ENCODE measurements around the gene GFY. TPM values are rescaled to one million over a fixed set of nuclear protein-coding genes. Genes with fewer than 3 reads are reported as not detected.

The GFY gene
- polyA plus RNA-seq, 3 donors = not detected

DNA sequence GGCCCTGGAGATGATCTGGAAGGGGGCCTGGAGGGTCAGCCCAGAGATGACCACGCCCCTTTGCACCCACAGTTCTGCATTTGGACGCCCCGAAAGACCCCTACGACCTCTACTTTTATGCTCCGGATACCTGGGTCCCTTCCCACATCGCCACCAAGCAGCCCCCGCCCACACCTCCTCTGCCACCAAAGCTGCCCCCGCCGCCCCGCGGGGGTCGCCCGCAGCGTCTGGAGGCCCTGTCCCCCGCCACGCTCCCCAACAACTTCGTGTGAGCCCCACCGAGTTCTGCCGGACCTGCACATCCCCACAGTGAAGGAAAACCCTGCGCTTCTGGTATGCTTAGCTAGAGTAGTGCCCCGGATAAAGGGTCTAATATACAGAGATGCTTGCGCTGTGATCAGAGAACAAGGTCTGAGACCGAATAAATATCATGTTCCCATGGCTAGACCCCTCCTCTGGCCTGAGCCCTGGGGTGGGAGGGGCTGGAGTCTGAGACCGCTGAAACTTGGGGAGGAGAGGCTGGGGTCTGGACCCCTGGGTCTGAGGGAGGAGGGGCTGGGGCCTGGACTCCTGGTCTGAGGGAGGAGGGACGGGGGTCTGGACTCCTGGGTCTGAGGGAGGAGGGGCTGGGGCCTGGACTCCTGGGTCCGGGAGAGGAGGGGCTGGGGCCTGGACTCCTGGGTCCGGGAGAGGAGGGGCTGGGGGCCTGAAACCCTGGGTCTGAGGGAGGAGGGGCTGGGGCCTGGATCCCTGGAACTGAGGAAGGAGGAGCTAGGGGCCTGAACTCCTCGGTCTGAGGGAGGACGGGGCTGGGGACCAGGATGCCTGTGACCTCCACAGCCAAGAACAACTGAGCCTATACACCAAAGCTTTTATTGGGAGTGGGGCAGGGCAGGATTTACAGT, 3.6 kb downstream of the GFY start:
- Histone ChIP-seq H3K79me2 (ENCODE audit: insufficient read depth, low read length) (no peaks in the 10 kb centered on the region), H3K4me1 (ENCODE audit: control insufficient read depth in 1 of 2, insufficient read depth in 2 of 2, low read length in 2 of 2) (peaks cover 0 to 6% of the 10 kb centered on the region in 2 donors), H3K4me3 (replicated peaks in 1 of 3; ENCODE audit: low read depth in 2 of 3, low read length in 3 of 3) (no peak overlapping the region), H2AFZ (ENCODE audit: insufficient read depth, low read depth, low read length, poor library complexity, severe bottlenecking) (no peak overlapping the region), H3K27ac (ENCODE audit: low read depth in 1 of 2, low read length in 2 of 2) (no peak overlapping the region), H3K27me3 (ENCODE audit: control insufficient read depth in 2 of 2, insufficient read depth in 2 of 2, low read length in 2 of 2) (peaks cover 65 to 100% of the 10 kb centered on the region in 2 donors), H3K9ac (ENCODE audit: insufficient read depth, low read length, poor library complexity, severe bottlenecking) (no peak overlapping the region), H4K20me1 (ENCODE audit: insufficient read depth, low read length) (no peaks in the 10 kb centered on the region), H3K9me3 (replicated peaks in 1 of 2; ENCODE audit: control insufficient read depth in 1 of 2, insufficient read depth in 1 of 2, low read length in 2 of 2) (peaks cover 9 to 52% of the 10 kb centered on the region in 2 donors), H3K36me3 (replicated peaks in 1 of 2; ENCODE audit: control insufficient read depth in 1 of 2, insufficient read depth in 2 of 2, low read length in 2 of 2) (no peaks in the 10 kb centered on the region), H3K4me2 (replicated peaks; ENCODE audit: extremely low read depth, low read length, poor library complexity, severe bottlenecking) (peak overlapping the region; percentile 26)
- WGBS (ENCODE audit: insufficient coverage) = 19% methylated on average over 23 of the region's 29 CpGs
- Mint-ChIP-seq H3K27me3 (ENCODE audit: low read depth in 3 of 3) (peaks cover 99 to 100% (median 99%) of the 10 kb centered on the region in 3 donors), H3K4me3 (peak overlapping the region in 1 of 2 donors; percentile 70), H3K27ac (peak overlapping the region in 1 of 7 donors; percentile 17), H3K9me3 (peaks cover 0 to 40% (median 18%) of the 10 kb centered on the region in 7 donors), H3K4me1 (peaks cover 27% of the 10 kb centered on the region), H3K36me3 (peaks cover 0 to 18% of the 10 kb centered on the region in 2 donors)
- intact Hi-C loops (cut with micrococcal nuclease) = loop anchor here in 1 of 2 donors (10.0 kb wide), 1 partner anchor 54 kb away; no protein-coding TSS in a partner anchor
- TF ChIP-seq, protein P1, sequence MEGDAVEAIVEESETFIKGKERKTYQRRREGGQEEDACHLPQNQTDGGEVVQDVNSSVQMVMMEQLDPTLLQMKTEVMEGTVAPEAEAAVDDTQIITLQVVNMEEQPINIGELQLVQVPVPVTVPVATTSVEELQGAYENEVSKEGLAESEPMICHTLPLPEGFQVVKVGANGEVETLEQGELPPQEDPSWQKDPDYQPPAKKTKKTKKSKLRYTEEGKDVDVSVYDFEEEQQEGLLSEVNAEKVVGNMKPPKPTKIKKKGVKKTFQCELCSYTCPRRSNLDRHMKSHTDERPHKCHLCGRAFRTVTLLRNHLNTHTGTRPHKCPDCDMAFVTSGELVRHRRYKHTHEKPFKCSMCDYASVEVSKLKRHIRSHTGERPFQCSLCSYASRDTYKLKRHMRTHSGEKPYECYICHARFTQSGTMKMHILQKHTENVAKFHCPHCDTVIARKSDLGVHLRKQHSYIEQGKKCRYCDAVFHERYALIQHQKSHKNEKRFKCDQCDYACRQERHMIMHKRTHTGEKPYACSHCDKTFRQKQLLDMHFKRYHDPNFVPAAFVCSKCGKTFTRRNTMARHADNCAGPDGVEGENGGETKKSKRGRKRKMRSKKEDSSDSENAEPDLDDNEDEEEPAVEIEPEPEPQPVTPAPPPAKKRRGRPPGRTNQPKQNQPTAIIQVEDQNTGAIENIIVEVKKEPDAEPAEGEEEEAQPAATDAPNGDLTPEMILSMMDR (IDR thresholded peaks at IDR 0.05) = no peak
- DNase-seq = no peak

DNA sequence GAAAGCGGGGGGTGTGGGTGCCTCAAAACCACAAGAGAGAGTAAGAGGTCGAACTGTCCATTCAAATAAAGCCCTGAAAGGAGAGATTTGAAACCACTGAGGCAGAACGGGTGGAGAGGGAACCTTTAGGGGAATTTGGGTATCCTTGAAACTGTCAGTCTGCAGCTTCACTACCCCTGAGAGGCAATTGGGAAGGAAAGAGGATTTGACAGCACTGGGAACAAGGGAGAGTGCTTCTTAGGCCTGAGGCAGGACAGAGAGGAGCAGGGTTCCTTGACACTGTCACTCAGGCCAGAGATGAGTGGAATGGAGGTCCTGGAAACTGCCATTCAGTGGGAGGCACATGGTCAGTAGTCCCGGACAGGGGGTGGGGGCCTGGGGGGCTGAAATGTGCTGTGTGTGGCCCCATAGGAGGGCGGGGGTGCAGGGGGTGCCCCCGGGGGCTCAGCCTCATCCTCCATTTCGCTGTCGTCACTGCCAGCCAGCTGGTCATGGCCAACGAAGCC, 5.0 kb downstream of the GFY start:
- 74% methylated on average over 8 of the region's 9 CpGs for WGBS (ENCODE audit: insufficient coverage)
- Mint-ChIP-seq H3K9me3 (peaks cover 0 to 46% (median 21%) of the 10 kb centered on the region in 7 donors), H3K27me3 (ENCODE audit: low read depth in 3 of 3) (peaks cover 99 to 100% (median 99%) of the 10 kb centered on the region in 3 donors), H3K4me3 (peak overlapping the region in 1 of 2 donors; percentile 80), H3K27ac (no peak overlapping the region), H3K36me3 (peaks cover 0 to 17% of the 10 kb centered on the region in 2 donors), H3K4me1 (peaks cover 25% of the 10 kb centered on the region)
- intact Hi-C loops (cut with micrococcal nuclease) = loop anchor here in 1 of 2 donors (10.0 kb wide), 1 partner anchor 165 kb away; no protein-coding TSS in a partner anchor
- Histone ChIP-seq H4K20me1 (ENCODE audit: insufficient read depth, low read length) (no peaks in the 10 kb centered on the region), H2AFZ (ENCODE audit: insufficient read depth, low read depth, low read length, poor library complexity, severe bottlenecking) (no peak overlapping the region), H3K9ac (ENCODE audit: insufficient read depth, low read length, poor library complexity, severe bottlenecking) (no peak overlapping the region), H3K9me3 (replicated peaks in 1 of 2; ENCODE audit: control insufficient read depth in 1 of 2, insufficient read depth in 1 of 2, low read length in 2 of 2) (peaks cover 9 to 51% of the 10 kb centered on the region in 2 donors), H3K4me3 (replicated peaks in 1 of 3; ENCODE audit: low read depth in 2 of 3, low read length in 3 of 3) (no peak overlapping the region), H3K79me2 (ENCODE audit: insufficient read depth, low read length) (no peaks in the 10 kb centered on the region), H3K27ac (ENCODE audit: low read depth in 1 of 2, low read length in 2 of 2) (no peak overlapping the region), H3K36me3 (replicated peaks in 1 of 2; ENCODE audit: control insufficient read depth in 1 of 2, insufficient read depth in 2 of 2, low read length in 2 of 2) (no peaks in the 10 kb centered on the region), H3K27me3 (ENCODE audit: control insufficient read depth in 2 of 2, insufficient read depth in 2 of 2, low read length in 2 of 2) (peaks cover 59 to 100% of the 10 kb centered on the region in 2 donors), H3K4me1 (ENCODE audit: control insufficient read depth in 1 of 2, insufficient read depth in 2 of 2, low read length in 2 of 2) (peaks cover 0 to 6% of the 10 kb centered on the region in 2 donors), H3K4me2 (replicated peaks; ENCODE audit: extremely low read depth, low read length, poor library complexity, severe bottlenecking) (no peak overlapping the region)
- DNase-seq = no peak
- TF ChIP-seq, protein P1 (IDR thresholded peaks at IDR 0.05) = no peak

Measured in CD14-positive monocyte (primary cell).